Measurements from ENCODE around the gene HERPUD1. TPM values are rescaled to one million over a fixed set of nuclear protein-coding genes. Genes with fewer than 3 reads are reported as not detected.

HERPUD1 gene
- polyA plus RNA-seq, 10 donors, result 62.5 to 98.4 (median 72.7) TPM

- DNase-seq, result peak; percentile 41 to 85 (median 65)
Measured at GRCh38 chr16:56909527-56909979, 22.4 kb upstream of the HERPUD1 start.

- DNase-seq, result no peak
Measured at GRCh38 chr16:56910112-56910511, 21.8 kb upstream of the HERPUD1 start.

- DNase-seq, result peak in 2 of 3 donors; percentile 66 to 76
Measured at GRCh38 chr16:56910654-56911539, 21.0 kb upstream of the HERPUD1 start.

GRCh38 chr16:56911771-56912571 lies 20.0 kb upstream of the HERPUD1 start:
- DNase-seq, result peak in 2 of 3 donors; percentile 21 to 61

GRCh38 chr16:56912746-56913708 lies 18.9 kb upstream of the HERPUD1 start:
- DNase-seq, result peak in 1 of 3 donors; percentile 41

- DNase-seq, result no peak
Measured at GRCh38 chr16:56914896-56915295, 17.0 kb upstream of the HERPUD1 start.

GRCh38 chr16:56915336-56916119 lies 16.4 kb upstream of the HERPUD1 start:
- DNase-seq, result peak in 2 of 3 donors; percentile 49 to 84

GRCh38 chr16:56916571-56917403 lies 15.2 kb upstream of the HERPUD1 start:
- no peak for DNase-seq

- DNase-seq, result no peak
Measured at GRCh38 chr16:56918467-56919012, 13.4 kb upstream of the HERPUD1 start.

GRCh38 chr16:56919099-56919800 lies 12.7 kb upstream of the HERPUD1 start:
- DNase-seq, result no peak

- no peak for DNase-seq
Measured at GRCh38 chr16:56921571-56921970, 10.4 kb upstream of the HERPUD1 start.

- DNase-seq, result no peak
Measured at GRCh38 chr16:56923481-56924091, 8.4 kb upstream of the HERPUD1 start.

- no peak for DNase-seq
Measured at GRCh38 chr16:56927471-56927870, 4.5 kb upstream of the HERPUD1 start.

GRCh38 chr16:56929639-56930038 lies 2.3 kb upstream of the HERPUD1 start:
- no peak for DNase-seq

- peak in 1 of 3 donors; percentile 40 for DNase-seq
Measured at GRCh38 chr16:56930486-56931270, 1.3 kb upstream of the HERPUD1 start.

GRCh38 chr16:56931271-56931891 lies 561 bp upstream of the HERPUD1 start:
- DNase-seq, result peak in 2 of 3 donors; percentile 42 to 82
